ENCODE results near the gene HSF4. TPM values are rescaled to one million over a fixed set of nuclear protein-coding genes. Genes with fewer than 3 reads are reported as not detected.

HSF4 gene
- total and polyA plus RNA-seq, 8 donors: 2.5 to 38.2 (median 5.0) TPM

DNA sequence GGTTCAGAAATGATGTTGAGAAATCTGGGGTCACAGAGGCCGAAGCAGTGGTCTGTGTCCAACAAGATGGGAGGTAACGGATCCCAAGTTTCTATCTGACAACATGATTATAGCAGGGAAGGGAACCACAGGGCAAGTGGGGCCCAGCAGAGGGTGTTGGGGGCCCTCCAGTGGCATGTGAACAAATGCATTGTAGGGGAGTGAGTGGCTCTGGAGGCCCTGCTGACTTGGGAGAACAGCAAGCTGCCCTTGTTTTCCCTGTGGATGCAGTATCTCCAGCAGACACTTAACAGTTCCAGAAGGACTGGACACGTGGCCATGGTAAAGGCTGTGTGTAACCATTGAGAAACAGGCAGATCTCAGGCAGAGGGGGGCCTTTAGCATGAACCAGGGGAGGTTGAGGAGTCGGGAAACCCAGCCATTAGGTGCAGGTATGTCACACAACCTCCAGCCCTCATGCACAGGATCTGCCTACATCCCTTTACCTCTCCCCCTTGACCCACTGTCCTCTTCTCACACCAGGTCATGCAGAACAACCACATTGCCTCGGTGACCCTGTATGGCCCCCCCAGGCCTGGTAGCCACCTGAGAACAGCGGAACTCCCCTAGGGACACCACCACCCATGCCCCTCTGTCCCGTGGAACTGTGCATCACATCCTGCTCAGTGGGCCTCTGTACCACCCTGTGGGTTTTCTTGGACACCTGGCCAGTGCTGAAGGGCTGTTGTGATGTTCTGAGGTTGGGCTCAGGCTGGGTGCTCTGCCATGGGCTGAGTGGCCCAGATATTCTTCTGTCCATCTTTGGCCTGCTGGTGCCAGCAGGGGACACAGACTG is 17.8 kb upstream of the HSF4 start:
- intact Hi-C loops (cut with DNase I): no loop called here
- Histone ChIP-seq H3K36me3 (peaks cover 0 to 79% of the 10 kb centered on the region in 2 donors), H3K27ac (no peak overlapping the region), H3K27me3 (peaks cover 0 to 26% of the 10 kb centered on the region in 2 donors), H3K4me1 (peaks cover 0 to 23% of the 10 kb centered on the region in 2 donors), H3K9me3 (no peaks in the 10 kb centered on the region), H3K4me3 (no peak overlapping the region)
- DNase-seq: no peak
- TF ChIP-seq CTCF (IDR thresholded peaks at IDR 0.05): no peak
- no peak for ATAC-seq

DNA sequence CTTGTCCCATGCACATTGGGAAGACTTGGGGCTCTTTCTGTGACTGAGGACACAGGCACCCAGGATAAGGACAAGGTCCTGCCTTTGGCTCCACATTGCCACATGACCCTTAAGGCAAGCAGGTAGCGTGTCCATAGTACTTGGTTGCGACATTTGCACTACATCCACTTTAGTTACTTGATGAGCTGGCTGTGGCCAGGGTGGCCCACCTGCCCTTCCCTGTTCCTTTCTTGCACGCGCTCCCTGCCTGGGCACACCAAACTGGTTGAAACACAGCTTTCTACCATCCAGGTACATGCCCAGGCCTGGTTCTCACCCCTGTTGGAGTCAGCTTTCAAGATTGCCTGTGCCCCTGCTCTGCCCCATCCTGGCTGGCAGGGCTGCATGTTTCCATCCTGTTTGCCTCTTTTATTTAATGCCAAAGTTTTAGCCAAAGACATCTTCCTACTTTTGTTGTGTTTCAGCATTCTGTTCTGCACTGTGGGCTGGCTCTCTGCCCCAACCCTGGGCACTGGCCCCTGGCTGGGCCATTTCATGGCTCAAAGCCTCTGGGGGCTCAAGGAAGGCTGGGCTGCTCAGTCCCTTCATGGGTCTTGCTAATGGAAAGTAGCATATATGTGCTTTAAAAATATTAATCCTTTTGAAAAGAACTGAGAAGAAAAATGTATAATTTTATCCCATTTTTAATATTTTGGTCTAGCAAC is 17.0 kb upstream of the HSF4 start:
- no peaks in the 10 kb centered on the region for H3K9me3 ChIP-seq
- peaks cover 0 to 31% of the 10 kb centered on the region in 2 donors for H3K27me3 ChIP-seq
- DNase-seq (no peak), ATAC-seq (no peak)
- H3K4me1 ChIP-seq: peaks cover 0 to 25% of the 10 kb centered on the region in 2 donors
- no peak overlapping the region for H3K27ac ChIP-seq
- intact Hi-C loops (cut with DNase I): no loop called here
- no peak for TF ChIP-seq CTCF (IDR thresholded peaks at IDR 0.05)
- peaks cover 0 to 71% of the 10 kb centered on the region in 2 donors for H3K36me3 ChIP-seq
- no peak overlapping the region for H3K4me3 ChIP-seq

DNA sequence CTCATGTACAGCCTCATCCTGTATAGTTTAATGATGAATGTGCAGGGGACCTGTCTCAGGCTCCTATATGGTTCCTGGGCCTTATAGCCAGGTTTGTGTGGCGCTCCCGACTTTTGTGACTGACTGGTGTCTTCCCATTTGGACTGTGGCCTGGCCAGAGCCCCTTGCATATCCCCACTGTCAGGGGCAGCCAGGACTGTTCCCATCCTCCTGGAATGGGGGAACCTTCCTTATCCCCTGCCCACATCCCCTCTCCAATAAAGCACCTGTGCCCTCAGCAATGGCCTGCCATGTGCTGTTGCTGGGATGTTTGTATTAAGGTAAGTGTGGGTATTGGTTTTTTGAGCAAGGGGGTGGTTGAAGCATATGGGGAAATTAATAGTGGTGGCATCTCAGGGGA is 16.3 kb upstream of the HSF4 start:
- H3K27me3 ChIP-seq: peaks cover 0 to 31% of the 10 kb centered on the region in 2 donors
- peaks cover 0 to 64% of the 10 kb centered on the region in 2 donors for H3K36me3 ChIP-seq
- no peak overlapping the region for H3K4me3 ChIP-seq
- intact Hi-C loops (cut with DNase I): no loop called here
- peaks cover 0 to 25% of the 10 kb centered on the region in 2 donors for H3K4me1 ChIP-seq
- ATAC-seq: no peak
- H3K9me3 ChIP-seq: no peaks in the 10 kb centered on the region
- TF ChIP-seq CTCF (IDR thresholded peaks at IDR 0.05): no peak
- H3K27ac ChIP-seq: no peak overlapping the region
- DNase-seq: no peak

DNA sequence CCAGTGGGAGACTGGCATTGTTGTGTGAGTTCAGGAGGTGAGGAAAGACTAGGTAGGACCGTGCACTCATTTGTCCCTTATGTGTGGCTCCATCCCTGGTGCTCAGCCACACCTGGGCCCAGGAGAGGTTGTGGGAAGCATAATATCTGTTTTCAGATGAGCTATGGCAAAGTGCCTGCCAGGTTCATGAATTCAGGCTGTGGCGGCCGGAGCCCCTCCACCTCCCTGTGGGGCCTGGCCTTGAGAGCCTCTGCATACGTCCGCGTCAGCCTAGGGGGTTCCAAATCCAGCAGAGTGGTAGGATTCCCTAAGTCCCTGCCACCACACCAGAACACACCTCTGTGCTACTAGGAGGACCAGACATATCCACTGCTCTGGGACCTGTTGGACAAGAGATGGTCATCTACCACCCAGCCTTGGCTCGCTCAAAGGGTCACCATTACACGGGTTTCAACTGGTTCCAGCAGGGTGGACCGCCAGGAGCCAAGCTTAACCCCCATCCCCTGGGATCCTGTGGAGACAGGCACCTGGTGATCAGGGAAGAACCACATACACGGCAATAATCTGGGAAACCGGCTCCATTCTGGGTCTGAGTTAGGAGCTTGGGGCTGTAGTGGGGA is 15.8 kb upstream of the HSF4 start:
- Histone ChIP-seq H3K4me3 (no peak overlapping the region), H3K4me1 (peaks cover 0 to 25% of the 10 kb centered on the region in 2 donors), H3K27me3 (peaks cover 0 to 31% of the 10 kb centered on the region in 2 donors), H3K27ac (no peak overlapping the region), H3K36me3 (peaks cover 0 to 59% of the 10 kb centered on the region in 2 donors), H3K9me3 (no peaks in the 10 kb centered on the region)
- intact Hi-C loops (cut with DNase I): no loop called here
- ATAC-seq: no peak
- TF ChIP-seq CTCF (IDR thresholded peaks at IDR 0.05): no peak
- DNase-seq: no peak

Data from left lung (tissue), 10 donors.